ENCODE data around the gene NANS. TPM values are rescaled to one million over a fixed set of nuclear protein-coding genes. Genes with fewer than 3 reads are reported as not detected.

Gene NANS
- total RNA-seq, 1 donor from 2014 or later = 43.9 TPM

GRCh38 chr9:98081477-98082219 is 25.1 kb downstream of the NANS start:
- DNase-seq (ENCODE audit: extremely low spot score, unreplicated experiment) = no peak
- TF ChIP-seq, protein P1, sequence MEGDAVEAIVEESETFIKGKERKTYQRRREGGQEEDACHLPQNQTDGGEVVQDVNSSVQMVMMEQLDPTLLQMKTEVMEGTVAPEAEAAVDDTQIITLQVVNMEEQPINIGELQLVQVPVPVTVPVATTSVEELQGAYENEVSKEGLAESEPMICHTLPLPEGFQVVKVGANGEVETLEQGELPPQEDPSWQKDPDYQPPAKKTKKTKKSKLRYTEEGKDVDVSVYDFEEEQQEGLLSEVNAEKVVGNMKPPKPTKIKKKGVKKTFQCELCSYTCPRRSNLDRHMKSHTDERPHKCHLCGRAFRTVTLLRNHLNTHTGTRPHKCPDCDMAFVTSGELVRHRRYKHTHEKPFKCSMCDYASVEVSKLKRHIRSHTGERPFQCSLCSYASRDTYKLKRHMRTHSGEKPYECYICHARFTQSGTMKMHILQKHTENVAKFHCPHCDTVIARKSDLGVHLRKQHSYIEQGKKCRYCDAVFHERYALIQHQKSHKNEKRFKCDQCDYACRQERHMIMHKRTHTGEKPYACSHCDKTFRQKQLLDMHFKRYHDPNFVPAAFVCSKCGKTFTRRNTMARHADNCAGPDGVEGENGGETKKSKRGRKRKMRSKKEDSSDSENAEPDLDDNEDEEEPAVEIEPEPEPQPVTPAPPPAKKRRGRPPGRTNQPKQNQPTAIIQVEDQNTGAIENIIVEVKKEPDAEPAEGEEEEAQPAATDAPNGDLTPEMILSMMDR (IDR thresholded peaks at IDR 0.05) = no peak
- no peak overlapping the region for H3K4me3 Mint-ChIP-seq (ENCODE audit: unreplicated experiment)
- no peaks in the 10 kb centered on the region for H3K27me3 Mint-ChIP-seq (ENCODE audit: unreplicated experiment)
- H3K36me3 Mint-ChIP-seq (ENCODE audit: unreplicated experiment) = peaks cover 31% of the 10 kb centered on the region
- peaks cover 2% of the 10 kb centered on the region for H3K4me1 Mint-ChIP-seq (ENCODE audit: unreplicated experiment)
- H3K27ac Mint-ChIP-seq (ENCODE audit: unreplicated experiment) = no peak overlapping the region
- H3K9me3 Mint-ChIP-seq (ENCODE audit: unreplicated experiment) = no peaks in the 10 kb centered on the region

- Mint-ChIP-seq H3K4me3 (ENCODE audit: unreplicated experiment) (no peak overlapping the region), H3K27ac (ENCODE audit: unreplicated experiment) (no peak overlapping the region), H3K9me3 (ENCODE audit: unreplicated experiment) (no peaks in the 10 kb centered on the region), H3K4me1 (ENCODE audit: unreplicated experiment) (peaks cover 4% of the 10 kb centered on the region), H3K27me3 (ENCODE audit: unreplicated experiment) (no peaks in the 10 kb centered on the region), H3K36me3 (ENCODE audit: unreplicated experiment) (peaks cover 28% of the 10 kb centered on the region)
- TF ChIP-seq, protein P1 (IDR thresholded peaks at IDR 0.05) = no peak
- DNase-seq (ENCODE audit: extremely low spot score, unreplicated experiment) = no peak
These were observed 26.5 kb downstream of the NANS start for GRCh38 chr9:98083061-98083501.

DNA sequence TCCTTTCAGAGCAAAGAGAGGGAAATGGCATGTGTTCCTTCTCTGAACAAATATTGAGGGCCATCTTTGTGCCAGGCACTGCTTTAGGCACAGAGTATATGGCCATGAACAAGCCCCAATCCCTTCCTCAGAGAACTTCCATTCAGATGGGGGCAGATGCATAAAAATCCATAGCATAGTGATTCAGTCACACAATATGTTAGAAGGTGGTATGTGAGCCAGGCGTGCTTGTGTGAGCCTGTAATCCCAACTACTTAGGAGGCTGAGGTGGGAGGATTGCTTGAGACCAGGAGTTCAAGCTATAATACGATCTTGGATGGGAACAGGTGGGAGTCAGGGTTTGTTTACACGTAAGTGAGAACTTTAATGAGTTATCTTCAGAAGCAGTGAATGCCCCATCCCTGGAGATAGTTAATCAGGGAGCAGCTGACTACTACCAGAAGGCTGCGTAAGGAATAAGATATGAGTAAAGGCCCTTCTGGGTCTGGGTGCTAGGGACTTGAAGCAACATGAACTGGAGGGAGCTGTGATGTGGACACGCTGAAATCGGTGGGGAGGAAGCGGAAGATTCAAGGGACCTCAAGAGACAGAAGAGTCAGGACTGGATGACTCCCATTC is 27.1 kb downstream of the NANS start:
- peaks cover 4% of the 10 kb centered on the region for H3K4me1 Mint-ChIP-seq (ENCODE audit: unreplicated experiment)
- TF ChIP-seq, protein P1 (IDR thresholded peaks at IDR 0.05) = no peak
- no peaks in the 10 kb centered on the region for H3K9me3 Mint-ChIP-seq (ENCODE audit: unreplicated experiment)
- no peak overlapping the region for H3K4me3 Mint-ChIP-seq (ENCODE audit: unreplicated experiment)
- no peak for DNase-seq (ENCODE audit: extremely low spot score, unreplicated experiment)
- no peaks in the 10 kb centered on the region for H3K27me3 Mint-ChIP-seq (ENCODE audit: unreplicated experiment)
- no peak overlapping the region for H3K27ac Mint-ChIP-seq (ENCODE audit: unreplicated experiment)
- H3K36me3 Mint-ChIP-seq (ENCODE audit: unreplicated experiment) = peaks cover 26% of the 10 kb centered on the region

DNA sequence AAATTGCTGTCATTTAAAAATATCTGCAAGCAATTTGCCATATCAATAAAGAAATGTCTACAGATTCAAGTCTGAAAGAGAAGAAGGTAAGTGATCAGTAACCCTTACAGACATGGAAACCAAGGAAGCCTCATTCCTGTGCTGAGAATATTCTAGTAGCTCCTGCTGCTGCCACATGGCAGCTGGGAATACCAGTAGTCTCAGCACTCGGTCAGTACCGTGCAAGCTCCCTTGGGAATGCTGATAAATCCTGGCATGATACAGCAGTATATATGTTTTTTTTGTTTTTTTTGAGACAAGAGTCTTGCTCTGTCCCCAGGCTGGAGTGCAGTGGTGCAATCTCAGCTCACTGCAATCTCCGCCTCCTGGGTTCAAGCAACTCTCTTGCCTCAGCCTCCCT is 27.9 kb downstream of the NANS start:
- DNase-seq (ENCODE audit: extremely low spot score, unreplicated experiment) = no peak
- Mint-ChIP-seq H3K9me3 (ENCODE audit: unreplicated experiment) (no peaks in the 10 kb centered on the region), H3K4me3 (ENCODE audit: unreplicated experiment) (no peak overlapping the region), H3K27me3 (ENCODE audit: unreplicated experiment) (no peaks in the 10 kb centered on the region), H3K4me1 (ENCODE audit: unreplicated experiment) (peaks cover 4% of the 10 kb centered on the region), H3K36me3 (ENCODE audit: unreplicated experiment) (peaks cover 24% of the 10 kb centered on the region), H3K27ac (ENCODE audit: unreplicated experiment) (no peak overlapping the region)
- TF ChIP-seq, protein P1 (IDR thresholded peaks at IDR 0.05) = no peak

- H3K4me1 Mint-ChIP-seq (ENCODE audit: unreplicated experiment) = peaks cover 4% of the 10 kb centered on the region
- DNase-seq (ENCODE audit: extremely low spot score, unreplicated experiment) = no peak
- no peaks in the 10 kb centered on the region for H3K9me3 Mint-ChIP-seq (ENCODE audit: unreplicated experiment)
- no peak overlapping the region for H3K27ac Mint-ChIP-seq (ENCODE audit: unreplicated experiment)
- peaks cover 23% of the 10 kb centered on the region for H3K36me3 Mint-ChIP-seq (ENCODE audit: unreplicated experiment)
- TF ChIP-seq, protein P1 (IDR thresholded peaks at IDR 0.05) = no peak
- no peaks in the 10 kb centered on the region for H3K27me3 Mint-ChIP-seq (ENCODE audit: unreplicated experiment)
- H3K4me3 Mint-ChIP-seq (ENCODE audit: unreplicated experiment) = no peak overlapping the region
These were observed 28.5 kb downstream of the NANS start for GRCh38 chr9:98085058-98085457.

All from osteocyte (in vitro differentiated cells).